T-cell (primary cell): Measurements from ENCODE around the gene SAFB. TPM values are rescaled to one million over a fixed set of nuclear protein-coding genes. Genes with fewer than 3 reads are reported as not detected.

Source experiments
- ATAC-seq, 4 experiments: fragments of 200-7000 bp in 3 of 4; fragments of 150-1000 bp in 1 of 4; cut with Tn5 transposase; replicated peaks in 1 of 4; 1 replicate in 3 of 4; 2 replicates in 1 of 4; pipeline ENCODE4 v1.10.0; 2021; ENCODE audit warnings: moderate library complexity in 3 of 4, mild to moderate bottlenecking in 2 of 4, moderate number of reproducible peaks in 1 of 4
- CTCF ChIA-PET, 2 donors: fragments of 300-600 bp; sonication (Branson Sonifier 250); formaldehyde crosslinking; loops; one replicate each; lab custom pipeline; 2022; ENCODE audit warnings: antibody characterized with exemption in 2 of 2; lab: Charles Lee
- POLR2A ChIA-PET, 2 donors: fragments of 300-600 bp; sonication (Branson Sonifier 250); formaldehyde crosslinking; loops; one replicate each; lab custom pipeline; 2022; ENCODE audit warnings: antibody characterized with exemption in 2 of 2; lab: Charles Lee
- DNase-seq, 35 experiments: peaks; one replicate each; pipeline versions ENCODE4 v3.0.0 to v3.0.0-alpha.2; 2013 to 2023
- H3K27ac ChIP-seq: one replicate; pipeline ENCODE4 v1.5.1; 2013; ENCODE audit warnings: low read length
- H3K27me3 ChIP-seq, 2 experiments: replicated peaks in 1 of 2; 1 replicate in 1 of 2; 2 replicates in 1 of 2; pipeline versions ENCODE4 v1.6.1 to v1.7.0; 2013; ENCODE audit warnings: low read length in 1 of 2, mixed read lengths in 1 of 2; ENCODE audit not compliant: control insufficient read depth in 2 of 2, insufficient read depth in 2 of 2; ENCODE audit errors: extremely low read depth in 1 of 2
- H3K36me3 ChIP-seq, 2 donors: 1 replicate in 1 of 2; 2 replicates in 1 of 2; pipeline versions ENCODE4 v1.6.1 to v1.7.0; 2013; ENCODE audit warnings: low read length in 1 of 2; ENCODE audit not compliant: control insufficient read depth in 2 of 2, insufficient read depth in 1 of 2; ENCODE audit errors: extremely low read depth in 1 of 2
- H3K4me1 ChIP-seq, 2 experiments: 1 replicate in 1 of 2; 2 replicates in 1 of 2; pipeline versions ENCODE4 v1.6.1 to v1.7.0; 2013; ENCODE audit warnings: low read length in 2 of 2, mixed read lengths in 1 of 2; ENCODE audit not compliant: insufficient read depth in 2 of 2, control insufficient read depth in 1 of 2; ENCODE audit errors: extremely low read depth in 1 of 2
- H3K4me3 ChIP-seq, 2 donors: 1 replicate in 1 of 2; 2 replicates in 1 of 2; pipeline versions ENCODE4 v1.5.1 to v1.7.0; 2013; ENCODE audit warnings: mild to moderate bottlenecking in 2 of 2, low read length in 1 of 2, moderate library complexity in 1 of 2; ENCODE audit not compliant: control insufficient read depth in 1 of 2; ENCODE audit errors: extremely low read depth in 1 of 2
- H3K9me3 ChIP-seq: 2 replicates; pipeline ENCODE4 v1.7.0; 2013
- H3K27ac Mint-ChIP-seq, 2 donors: one replicate each; pipeline ENCODE4 v1.8.0; 2020 to 2021; ENCODE audit warnings: mild to moderate bottlenecking in 2 of 2, mixed read lengths in 2 of 2
- H3K27me3 Mint-ChIP-seq, 2 donors: one replicate each; pipeline ENCODE4 v1.8.0; 2021 to 2022; ENCODE audit warnings: mixed read lengths in 2 of 2
- H3K36me3 Mint-ChIP-seq: one replicate; pipeline ENCODE4 v1.8.0; 2021; ENCODE audit warnings: mixed read lengths
- H3K4me1 Mint-ChIP-seq, 3 donors: one replicate each; pipeline ENCODE4 v1.8.0; 2020 to 2022; ENCODE audit warnings: mixed read lengths in 3 of 3, mild to moderate bottlenecking in 1 of 3
- H3K4me3 Mint-ChIP-seq, 3 donors: one replicate each; pipeline ENCODE4 v1.8.0; 2020 to 2022; ENCODE audit warnings: mild to moderate bottlenecking in 3 of 3, mixed read lengths in 3 of 3, moderate library complexity in 3 of 3
- H3K9me3 Mint-ChIP-seq, 3 donors: one replicate each; pipeline ENCODE4 v1.8.0; 2020 to 2022; ENCODE audit warnings: mixed read lengths in 3 of 3
- WGBS: methylation state at CpG from one replicate; pipeline ENCODE4 v1.1.5; 2013; ENCODE audit warnings: missing lambda C conversion rate; ENCODE audit not compliant: insufficient coverage; 5-methylcytosine and 5-hydroxymethylcytosine counted together
- total RNA-seq, 35 experiments: library from RNA in 6 of 35; stranded (reverse) in 6 of 35; fragments of 120-200 nt in 1 of 35; gene quantifications; one replicate each; pipeline versions ENCODE4 v1.2.1 to v1.2.4 and lab custom pipeline; 2013 to 2026

SAFB gene
- total RNA-seq, 5 donors from 2014 or later (not counting 1 experiment from before 2014, with no cell fraction given) = 164 to 203 (median 195) TPM

DNA sequence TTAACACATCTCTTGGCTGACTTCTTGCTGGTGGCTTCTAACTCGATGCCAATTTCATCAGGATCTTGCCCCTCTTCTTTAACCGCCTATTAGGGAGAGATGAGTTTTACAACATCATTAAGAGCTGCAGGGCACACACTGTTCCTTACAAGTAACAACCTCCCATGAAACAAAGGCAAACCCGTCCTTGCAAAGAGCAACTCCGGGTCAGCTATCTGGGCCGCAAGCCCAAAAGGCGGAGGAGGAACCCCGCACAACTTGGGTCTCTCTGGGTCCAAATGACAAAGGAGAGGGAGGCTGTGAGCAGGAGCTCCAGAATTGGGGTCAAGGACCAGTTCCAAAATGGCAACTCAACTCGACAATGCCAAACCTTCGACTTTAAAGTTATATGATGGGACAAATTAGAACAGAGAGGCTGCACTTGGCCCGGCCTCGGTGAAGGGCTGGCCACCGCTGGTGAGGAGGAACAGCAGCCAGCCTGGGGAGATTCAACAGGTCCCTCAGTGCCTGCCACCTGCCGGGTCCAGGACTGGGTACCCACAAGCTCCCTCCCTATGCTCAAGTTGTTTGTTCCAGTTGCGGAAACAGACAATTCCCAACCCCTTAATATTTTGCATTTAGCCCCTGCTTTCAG lies 1.5 kb upstream of the SAFB start:
- ChIA-PET CTCF (interaction anchor here in 1 of 2 donors (1.4 to 1.5 kb wide), 2 partner anchors 17 to 66 kb away, joined by 3 to 4 read pairs; no protein-coding TSS in a partner anchor), POLR2A (interaction anchor here in 1 of 2 donors (0.6 to 1.2 kb wide), 2 partner anchors 9 to 1947 kb away, joined by 3 to 19 read pairs; no protein-coding TSS in a partner anchor)
- ATAC-seq = no peak
- Histone ChIP-seq H3K36me3 (peaks cover 3 to 50% of the 10 kb centered on the region in 2 donors), H3K27ac (peak overlapping the region; percentile 61), H3K27me3 (no peaks in the 10 kb centered on the region), H3K4me1 (peaks cover 44 to 59% of the 10 kb centered on the region in 2 experiments), H3K9me3 (no peaks in the 10 kb centered on the region), H3K4me3 (peak overlapping the region; percentile 79 to 82)
- Mint-ChIP-seq H3K27ac (peak overlapping the region; percentile 90 to 99), H3K4me1 (peaks cover 69 to 84% (median 76%) of the 10 kb centered on the region in 3 donors), H3K4me3 (peak overlapping the region; percentile 100), H3K9me3 (no peaks in the 10 kb centered on the region), H3K36me3 (peaks cover 44% of the 10 kb centered on the region), H3K27me3 (no peaks in the 10 kb centered on the region)
- WGBS = 38% methylated on average over 11 of the region's 14 CpGs
- DNase-seq = peak in 2 of 35 experiments; percentile 2 to 18

DNA sequence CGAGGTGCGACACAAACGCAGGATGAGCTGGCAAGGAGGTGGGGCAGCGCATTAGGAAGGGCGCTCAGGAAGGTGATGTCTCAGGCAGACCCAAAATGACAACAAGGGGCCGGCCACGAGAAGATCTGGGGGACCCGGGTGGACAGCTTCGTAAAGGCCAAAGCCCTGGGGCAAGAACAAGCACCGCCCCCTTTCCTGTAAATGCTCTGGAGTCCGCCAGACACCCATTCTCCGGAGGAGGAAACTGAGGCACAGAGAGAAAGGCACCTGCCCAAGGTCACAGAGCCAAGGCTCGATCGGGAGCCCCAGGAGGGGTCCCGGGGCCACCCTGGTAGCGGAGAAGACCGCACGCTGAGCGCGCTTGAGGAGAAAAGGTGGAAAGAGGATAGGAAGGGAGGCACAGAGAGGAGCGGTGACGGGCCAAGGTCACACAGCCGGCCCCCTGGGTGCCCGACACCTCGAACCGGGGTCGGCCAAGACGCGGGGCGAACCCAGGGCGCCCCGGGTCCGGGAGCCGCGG lies 878 bp upstream of the SAFB start:
- CTCF ChIA-PET = interaction anchor here in 1 of 2 donors (0.6 to 1.5 kb wide), 3 partner anchors 17 to 65 kb away, joined by 3 to 4 read pairs (median 3); no protein-coding TSS in a partner anchor
- H3K27ac ChIP-seq = peak overlapping the region; percentile 61

DNA sequence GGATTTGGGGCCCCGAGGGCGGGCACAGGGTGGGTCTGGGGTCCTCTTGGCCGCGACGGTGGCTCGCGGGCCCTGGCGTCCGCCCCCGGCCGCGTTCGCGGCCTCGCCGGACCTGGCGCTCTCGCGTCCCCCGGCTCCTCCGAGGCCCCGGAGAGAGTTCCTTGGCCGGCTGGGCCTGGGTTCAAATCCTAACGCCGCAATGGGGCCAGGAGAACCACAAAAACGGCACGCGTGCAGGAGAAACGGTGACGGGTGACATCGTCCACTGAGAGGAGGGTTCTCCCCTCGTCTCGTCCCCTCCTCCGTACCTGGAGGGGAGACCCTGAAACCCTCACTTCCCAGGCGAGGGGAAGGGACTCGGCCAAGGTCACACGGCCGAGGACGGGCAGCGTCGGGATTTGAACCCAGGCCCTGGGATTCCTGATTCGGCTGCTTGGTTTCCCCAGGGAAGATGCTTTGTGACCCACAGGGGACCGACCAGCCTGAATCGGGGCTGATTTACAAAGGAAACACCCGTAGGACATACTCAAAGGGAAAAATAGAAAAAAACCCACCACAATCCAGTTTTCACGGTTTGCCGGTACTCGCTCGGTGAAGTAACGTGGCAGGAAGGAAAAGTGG lies 624 bp downstream of the SAFB start:
- Histone ChIP-seq H3K27me3 (no peaks in the 10 kb centered on the region), H3K4me3 (peak overlapping the region; percentile 79 to 98), H3K4me1 (peaks cover 55 to 78% of the 10 kb centered on the region in 2 experiments), H3K27ac (peak overlapping the region; percentile 85), H3K36me3 (peaks cover 6 to 59% of the 10 kb centered on the region in 2 donors), H3K9me3 (no peaks in the 10 kb centered on the region)
- Mint-ChIP-seq H3K4me1 (peaks cover 75 to 80% (median 79%) of the 10 kb centered on the region in 3 donors), H3K9me3 (no peaks in the 10 kb centered on the region), H3K4me3 (peak overlapping the region; percentile 100), H3K36me3 (peaks cover 44% of the 10 kb centered on the region), H3K27ac (peak overlapping the region; percentile 99), H3K27me3 (no peaks in the 10 kb centered on the region)
- CTCF ChIA-PET = interaction anchor here in 1 of 2 donors (0.7 to 1.0 kb wide), 2 partner anchors 66 to 858 kb away, joined by 3 read pairs; partner anchors contain the start of gene RPL36
- ATAC-seq = peak in 2 of 4 experiments; percentile 0 to 1
- 0% methylated on average over 35 of the region's 50 CpGs for WGBS
- DNase-seq = peak in 8 of 35 experiments; percentile 2 to 33 (median 6)
- POLR2A ChIA-PET = interaction anchor here (0.6 to 0.7 kb wide), 2 partner anchors 43 to 97 kb away, joined by 3 read pairs; partner anchors contain the start of genes CATSPERD (in 1 of the 2) and LONP1 (in 1 of the 2)

More for the DNA sequence above, 878 bp upstream of the SAFB start:
- no peaks in the 10 kb centered on the region for H3K27me3 ChIP-seq
- under 1% methylated on average over 32 of the region's 35 CpGs for WGBS
- peaks cover 47 to 65% of the 10 kb centered on the region in 2 experiments for H3K4me1 ChIP-seq
- H3K9me3 ChIP-seq = no peaks in the 10 kb centered on the region
- POLR2A ChIA-PET = interaction anchor here (0.6 to 1.2 kb wide), 3 partner anchors 9 to 1946 kb away, joined by 3 to 19 read pairs (median 3); no protein-coding TSS in a partner anchor
- DNase-seq (peak in 12 of 35 experiments; percentile 1 to 33 (median 12)), ATAC-seq (no peak)
- H3K4me3 ChIP-seq = peak overlapping the region; percentile 79 to 82
- Mint-ChIP-seq H3K27ac (peak overlapping the region; percentile 90 to 99), H3K27me3 (no peaks in the 10 kb centered on the region), H3K9me3 (no peaks in the 10 kb centered on the region), H3K4me1 (peaks cover 75 to 83% (median 80%) of the 10 kb centered on the region in 3 donors), H3K36me3 (peaks cover 46% of the 10 kb centered on the region), H3K4me3 (peak overlapping the region; percentile 100)
- peaks cover 6 to 55% of the 10 kb centered on the region in 2 donors for H3K36me3 ChIP-seq

DNA sequence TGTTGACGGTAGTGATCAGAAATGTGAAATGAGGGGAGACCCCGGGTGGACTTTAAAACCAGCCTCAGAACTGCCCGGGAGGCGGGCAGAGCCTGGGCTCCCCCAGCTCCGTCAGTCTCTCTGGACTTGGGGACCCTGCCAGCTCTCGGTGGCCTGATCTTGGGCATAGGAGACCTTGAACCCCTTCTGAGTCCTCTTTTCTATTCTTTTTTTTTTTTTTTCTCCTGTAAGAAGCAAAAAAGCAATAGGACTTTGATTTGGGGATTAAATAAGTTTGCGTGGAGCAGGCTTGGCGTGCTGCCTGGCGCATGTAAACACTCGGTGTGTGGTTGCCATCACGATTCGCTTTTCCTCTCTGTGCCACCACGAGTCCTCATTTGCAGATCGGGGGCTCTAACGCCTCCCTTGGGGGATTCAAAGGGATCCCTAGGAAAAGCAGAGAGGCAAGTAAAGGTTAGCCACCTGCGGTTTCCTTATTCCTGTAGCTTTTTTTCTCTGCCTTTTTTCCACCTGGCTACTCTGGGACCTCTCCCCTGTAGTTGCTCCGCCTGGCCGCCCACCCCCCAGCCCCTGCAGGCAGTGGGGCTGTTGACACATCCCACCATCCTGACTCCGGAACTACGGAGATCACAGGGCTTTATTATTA lies 1.3 kb downstream of the SAFB start:
- DNase-seq (peak in 17 of 35 experiments; percentile 6 to 54 (median 17)), ATAC-seq (no peak)
- H3K27me3 Mint-ChIP-seq = no peaks in the 10 kb centered on the region
- H3K27ac Mint-ChIP-seq = peak overlapping the region; percentile 83 to 85
- ChIA-PET POLR2A (interaction anchor here (0.7 kb wide), 3 partner anchors 8 to 676 kb away, joined by 3 to 9 read pairs (median 6); no protein-coding TSS in a partner anchor), CTCF (interaction anchor here in 1 of 2 donors (0.7 kb wide), 1 partner anchor 857 kb away, joined by 3 read pairs; no protein-coding TSS in a partner anchor)
- WGBS = 0% methylated on average over 2 of the region's 20 CpGs
- H3K36me3 Mint-ChIP-seq = peaks cover 47% of the 10 kb centered on the region
- Histone ChIP-seq H3K36me3 (peaks cover 3 to 60% of the 10 kb centered on the region in 2 donors), H3K27me3 (no peaks in the 10 kb centered on the region), H3K27ac (peak overlapping the region; percentile 85), H3K4me1 (peaks cover 52 to 77% of the 10 kb centered on the region in 2 experiments), H3K9me3 (no peaks in the 10 kb centered on the region), H3K4me3 (peak overlapping the region; percentile 79 to 98)
- no peaks in the 10 kb centered on the region for H3K9me3 Mint-ChIP-seq
- peak overlapping the region; percentile 100 for H3K4me3 Mint-ChIP-seq
- peaks cover 75 to 80% (median 79%) of the 10 kb centered on the region in 3 donors for H3K4me1 Mint-ChIP-seq

DNA sequence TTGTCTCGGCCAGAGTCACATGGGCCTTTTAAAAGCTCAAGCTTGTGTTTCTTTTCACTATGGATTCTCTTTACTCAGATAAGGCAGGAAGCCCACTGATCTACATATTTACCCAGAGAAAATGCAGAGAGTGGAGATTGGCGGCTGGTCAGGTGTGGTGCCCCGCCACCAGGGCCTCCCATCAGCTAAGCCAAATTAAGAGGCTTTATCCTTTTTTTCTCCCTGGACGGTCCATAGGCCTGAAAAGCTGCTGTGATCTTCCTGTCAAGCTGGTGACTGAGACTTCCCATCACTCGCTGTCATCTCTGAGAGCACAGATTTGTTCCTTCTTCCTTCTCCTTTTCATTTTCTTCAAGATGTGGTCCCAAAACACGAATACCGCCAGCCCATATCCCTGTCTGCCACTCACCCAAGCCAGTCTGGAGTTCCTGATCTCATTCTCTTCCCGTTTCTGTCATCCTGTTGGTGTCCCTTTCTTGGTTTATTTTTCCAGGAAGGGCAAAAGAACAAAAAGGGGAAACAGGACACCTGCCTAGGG lies 1.9 kb downstream of the SAFB start:
- H3K36me3 ChIP-seq = peaks cover 8 to 61% of the 10 kb centered on the region in 2 donors
- CTCF ChIA-PET = no interaction called here
- DNase-seq = no peak
- Mint-ChIP-seq H3K4me1 (peaks cover 74 to 81% (median 76%) of the 10 kb centered on the region in 3 donors), H3K27me3 (no peaks in the 10 kb centered on the region), H3K36me3 (peaks cover 47% of the 10 kb centered on the region), H3K9me3 (no peaks in the 10 kb centered on the region), H3K27ac (peak overlapping the region; percentile 83 to 85), H3K4me3 (peak overlapping the region; percentile 100)
- ATAC-seq = no peak
- H3K4me3 ChIP-seq = peak overlapping the region; percentile 79 to 98
- H3K9me3 ChIP-seq = no peaks in the 10 kb centered on the region
- H3K27ac ChIP-seq = no peak overlapping the region
- H3K27me3 ChIP-seq = no peaks in the 10 kb centered on the region
- WGBS = 40% methylated on average over 5 of the region's 8 CpGs
- peaks cover 51 to 77% of the 10 kb centered on the region in 2 experiments for H3K4me1 ChIP-seq
- POLR2A ChIA-PET = interaction anchor here in 1 of 2 donors (0.7 kb wide), 2 partner anchors 9 to 677 kb away, joined by 6 to 9 read pairs; no protein-coding TSS in a partner anchor
